AG10803 (cell line): Measurements from ENCODE around the gene LEP.

ENCODE experiments used
- DNase-seq: peaks from one replicate; pipeline ENCODE4 v3.0.0; 2010; ENCODE audit warnings: low read depth
- H3K4me3 ChIP-seq: 2 replicates; pipeline ENCODE4 v1.5.1; 2011; ENCODE audit warnings: mild to moderate bottlenecking, low read length, control low read depth
- TF ChIP-seq, protein P1 (sequence below): conservative IDR thresholded peaks from 2 replicates; pipeline ENCODE4 v1.5.1; 2011; ENCODE audit warnings: mild to moderate bottlenecking, low read length, control low read depth, inconsistent platforms

LEP gene

GRCh38 chr7:128201067-128201689 is 39.9 kb upstream of the LEP start:
- no peak for DNase-seq
- no peak overlapping the region for H3K4me3 ChIP-seq
- TF ChIP-seq, protein P1, sequence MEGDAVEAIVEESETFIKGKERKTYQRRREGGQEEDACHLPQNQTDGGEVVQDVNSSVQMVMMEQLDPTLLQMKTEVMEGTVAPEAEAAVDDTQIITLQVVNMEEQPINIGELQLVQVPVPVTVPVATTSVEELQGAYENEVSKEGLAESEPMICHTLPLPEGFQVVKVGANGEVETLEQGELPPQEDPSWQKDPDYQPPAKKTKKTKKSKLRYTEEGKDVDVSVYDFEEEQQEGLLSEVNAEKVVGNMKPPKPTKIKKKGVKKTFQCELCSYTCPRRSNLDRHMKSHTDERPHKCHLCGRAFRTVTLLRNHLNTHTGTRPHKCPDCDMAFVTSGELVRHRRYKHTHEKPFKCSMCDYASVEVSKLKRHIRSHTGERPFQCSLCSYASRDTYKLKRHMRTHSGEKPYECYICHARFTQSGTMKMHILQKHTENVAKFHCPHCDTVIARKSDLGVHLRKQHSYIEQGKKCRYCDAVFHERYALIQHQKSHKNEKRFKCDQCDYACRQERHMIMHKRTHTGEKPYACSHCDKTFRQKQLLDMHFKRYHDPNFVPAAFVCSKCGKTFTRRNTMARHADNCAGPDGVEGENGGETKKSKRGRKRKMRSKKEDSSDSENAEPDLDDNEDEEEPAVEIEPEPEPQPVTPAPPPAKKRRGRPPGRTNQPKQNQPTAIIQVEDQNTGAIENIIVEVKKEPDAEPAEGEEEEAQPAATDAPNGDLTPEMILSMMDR = no peak

DNA sequence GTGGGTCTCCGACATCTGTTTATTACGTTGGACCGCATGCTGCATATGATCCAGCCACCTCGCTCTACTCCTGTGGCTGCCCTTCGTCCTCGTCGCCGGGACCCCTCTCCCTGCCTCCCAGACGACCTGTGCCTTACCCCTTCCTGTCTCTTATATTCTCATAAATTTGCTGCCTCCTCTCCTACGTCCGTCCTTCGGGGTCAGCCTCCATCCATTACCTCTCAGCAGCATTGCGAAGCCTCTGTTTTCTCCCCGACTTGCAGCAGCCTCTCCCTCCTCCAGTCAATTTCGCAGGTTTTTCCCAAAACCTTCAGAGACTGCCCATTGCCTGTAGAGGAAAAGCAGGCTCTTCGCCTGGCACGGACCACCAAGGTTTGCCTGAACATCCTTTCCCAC is 39.4 kb upstream of the LEP start:
- TF ChIP-seq, protein P1 = no peak
- no peak for DNase-seq
- H3K4me3 ChIP-seq = no peak overlapping the region

GRCh38 chr7:128202287-128202957 is 38.7 kb upstream of the LEP start:
- no peak overlapping the region for H3K4me3 ChIP-seq
- TF ChIP-seq, protein P1 = no peak
- no peak for DNase-seq

GRCh38 chr7:128203047-128203491 is 38.0 kb upstream of the LEP start:
- H3K4me3 ChIP-seq = no peak overlapping the region
- DNase-seq = no peak
- TF ChIP-seq, protein P1 = no peak

DNA sequence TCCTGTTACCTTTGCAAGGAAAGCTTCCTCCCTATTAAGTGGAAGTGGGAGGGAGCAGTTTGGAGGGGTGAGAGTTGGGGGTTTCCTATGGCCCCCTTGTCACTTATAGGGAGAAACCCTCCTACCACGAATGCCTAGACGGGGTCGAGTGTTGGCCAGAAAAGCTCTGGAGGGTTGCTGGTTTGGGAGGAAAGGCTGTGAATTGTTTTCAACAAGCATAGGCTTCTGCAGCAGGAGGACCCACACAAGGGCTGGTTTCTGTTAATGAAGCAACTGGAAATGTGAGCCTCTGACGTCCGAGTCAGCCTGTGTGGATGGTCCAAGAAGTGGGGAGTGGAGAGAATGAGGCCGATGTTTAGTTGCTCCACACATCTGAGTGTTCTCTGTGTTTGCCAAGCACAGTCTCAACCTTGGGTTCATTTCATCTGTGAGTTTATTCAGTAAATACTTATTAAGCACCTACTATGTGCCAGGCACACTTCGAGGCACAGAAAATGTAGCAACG is 37.3 kb upstream of the LEP start:
- TF ChIP-seq, protein P1 = no peak
- DNase-seq = peak; percentile 56
- no peak overlapping the region for H3K4me3 ChIP-seq

DNA sequence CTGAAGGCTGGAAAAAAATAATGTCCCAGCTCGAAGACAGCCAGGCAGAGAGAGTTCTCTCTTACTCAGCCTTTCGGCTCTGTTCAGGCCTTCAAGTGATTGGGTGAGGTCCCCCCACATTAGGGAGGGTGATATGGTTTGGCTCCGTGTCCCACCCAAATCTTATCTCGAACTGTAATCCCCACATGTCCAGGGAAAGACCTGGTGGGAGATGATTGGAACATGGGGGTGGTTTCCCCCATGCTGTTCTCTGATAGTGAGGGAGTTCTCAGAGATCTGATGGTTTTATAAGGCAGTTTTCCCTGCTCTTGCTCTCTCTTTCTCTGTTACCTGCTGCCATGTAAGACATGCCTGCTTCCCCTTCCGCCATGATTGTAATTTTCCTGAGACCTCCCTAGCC is 36.6 kb upstream of the LEP start:
- DNase-seq = no peak
- TF ChIP-seq, protein P1 = no peak
- H3K4me3 ChIP-seq = no peak overlapping the region

DNA sequence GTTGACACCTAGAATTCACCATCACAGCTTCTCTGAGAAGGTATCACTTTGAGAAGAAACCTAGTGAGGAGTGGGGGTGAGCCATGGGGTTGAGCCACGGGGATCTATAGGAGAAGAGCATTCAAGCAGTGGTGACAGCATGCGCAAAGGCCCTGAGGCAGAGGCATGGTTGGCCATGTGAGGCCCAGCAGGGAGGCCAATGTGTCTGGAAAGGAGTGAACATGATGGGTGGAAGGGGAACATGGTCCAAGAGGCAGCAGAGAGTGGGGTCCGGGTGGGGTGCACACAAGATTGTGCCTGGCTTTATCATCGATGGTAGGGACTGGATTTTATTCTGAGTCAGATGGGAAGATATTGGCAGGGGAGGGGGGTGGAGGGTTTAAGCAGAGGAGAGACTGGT is 36.0 kb upstream of the LEP start:
- H3K4me3 ChIP-seq = no peak overlapping the region
- no peak for DNase-seq
- TF ChIP-seq, protein P1 = no peak
